ENCODE results near the gene COG1. TPM values are rescaled to one million over a fixed set of nuclear protein-coding genes. Genes with fewer than 3 reads are reported as not detected.

Gene COG1
- total RNA-seq, 1 donor from 2014 or later, result 28.5 TPM

GRCh38 chr17:73226556-73227172, 33.8 kb downstream of the COG1 start:
- intact Hi-C loops (cut with micrococcal nuclease), result loop anchor here (1.0 kb wide), 1 partner anchor 16 kb away; no protein-coding TSS in a partner anchor

DNA sequence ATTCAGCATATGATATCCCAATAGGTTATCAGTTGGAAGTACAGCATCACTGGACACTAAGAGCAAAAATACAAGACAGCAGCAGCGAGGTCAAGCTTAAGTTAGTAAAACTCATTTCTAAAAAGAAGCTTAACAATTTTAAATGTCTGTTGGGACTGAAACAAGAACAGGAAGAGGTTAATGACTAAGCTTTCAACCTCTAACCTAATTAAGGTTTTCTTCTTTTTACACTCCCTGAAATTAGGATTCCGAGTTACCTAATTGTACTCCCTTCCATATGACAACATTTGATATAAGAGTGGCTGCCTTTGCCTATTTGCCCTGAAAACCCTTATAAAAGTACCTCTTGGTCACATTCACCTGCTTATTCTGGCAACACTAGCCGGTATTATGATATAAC, 34.5 kb downstream of the COG1 start:
- intact Hi-C loops (cut with micrococcal nuclease), result loop anchor here (1.0 kb wide), 1 partner anchor 17 kb away; no protein-coding TSS in a partner anchor

DNA sequence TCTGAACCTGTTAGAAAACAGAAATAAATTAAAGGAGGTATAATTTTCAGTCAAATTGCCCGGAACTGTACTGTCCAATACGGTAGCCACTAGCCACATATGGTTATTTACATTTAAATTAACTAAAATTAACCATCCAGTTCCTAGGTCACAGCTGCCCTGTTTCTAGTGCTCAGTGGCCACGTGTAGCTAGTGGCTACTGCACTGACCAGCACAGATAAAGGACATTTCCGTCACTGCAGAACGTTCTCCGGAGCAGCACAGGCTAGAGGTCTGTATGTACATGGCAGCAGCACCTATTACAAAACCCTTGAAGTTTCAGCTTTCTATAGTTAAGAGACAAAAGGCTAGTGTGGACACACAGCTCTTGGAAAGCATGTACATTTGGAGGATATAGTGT, 35.1 kb downstream of the COG1 start:
- intact Hi-C loops (cut with micrococcal nuclease), result loop anchor here (1.0 kb wide), 1 partner anchor 18 kb away; no protein-coding TSS in a partner anchor

GRCh38 chr17:73228748-73229236, 35.9 kb downstream of the COG1 start:
- intact Hi-C loops (cut with micrococcal nuclease), result no loop called here

DNA sequence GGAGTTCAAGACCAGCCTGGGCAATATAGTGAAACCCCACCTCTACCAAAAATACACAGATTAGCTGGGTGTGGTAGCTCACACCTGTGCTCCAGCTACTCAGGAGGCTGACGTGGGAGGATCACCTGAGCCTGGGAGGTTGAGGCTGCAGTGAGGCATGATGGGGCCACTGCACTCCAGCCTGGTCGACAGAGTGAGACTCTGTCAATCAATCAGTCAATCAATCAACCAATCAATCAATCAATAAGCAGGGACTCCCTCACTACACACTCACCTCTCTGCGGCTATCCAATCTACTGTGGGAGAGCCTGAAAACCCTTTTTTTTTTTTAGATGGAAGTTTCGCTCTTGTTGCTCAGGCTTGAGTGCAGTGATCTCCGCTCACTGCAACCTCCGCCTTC, 37.2 kb downstream of the COG1 start:
- intact Hi-C loops (cut with micrococcal nuclease), result loop anchor here (5.0 to 10.0 kb wide), 2 partner anchors 523 to 975 kb away; partner anchors contain the start of gene RPL38

DNA sequence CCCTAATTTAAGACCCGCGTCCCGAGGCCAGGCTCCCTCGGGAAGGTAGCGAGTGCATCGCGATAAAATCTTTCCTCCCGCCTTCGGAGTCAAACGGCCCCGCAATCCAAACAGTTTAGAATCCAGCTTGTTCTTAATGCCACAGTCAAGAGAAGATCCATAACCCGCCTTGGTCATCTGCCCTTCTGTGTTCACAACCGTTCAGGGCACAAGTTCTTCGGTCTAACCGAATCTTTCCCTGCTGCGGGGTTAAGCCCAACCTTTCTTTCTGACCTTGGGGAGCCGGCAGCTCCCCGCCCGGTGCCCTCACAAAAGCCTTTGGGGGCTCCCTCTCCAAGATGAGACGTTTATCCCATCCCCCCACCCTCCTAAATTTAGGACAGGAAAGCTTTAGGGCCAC, 38.5 kb downstream of the COG1 start:
- intact Hi-C loops (cut with micrococcal nuclease), result loop anchor here (5.0 to 10.0 kb wide), 2 partner anchors 524 to 973 kb away; partner anchors contain the start of gene RPL38

GRCh38 chr17:73231841-73232586, 39.2 kb downstream of the COG1 start:
- intact Hi-C loops (cut with micrococcal nuclease), result loop anchor here (1.0 to 10.0 kb wide), 8 partner anchors 22 to 973 kb away; partner anchors contain the start of genes CDC42EP4, COG1, RPL38 and SLC39A11

DNA sequence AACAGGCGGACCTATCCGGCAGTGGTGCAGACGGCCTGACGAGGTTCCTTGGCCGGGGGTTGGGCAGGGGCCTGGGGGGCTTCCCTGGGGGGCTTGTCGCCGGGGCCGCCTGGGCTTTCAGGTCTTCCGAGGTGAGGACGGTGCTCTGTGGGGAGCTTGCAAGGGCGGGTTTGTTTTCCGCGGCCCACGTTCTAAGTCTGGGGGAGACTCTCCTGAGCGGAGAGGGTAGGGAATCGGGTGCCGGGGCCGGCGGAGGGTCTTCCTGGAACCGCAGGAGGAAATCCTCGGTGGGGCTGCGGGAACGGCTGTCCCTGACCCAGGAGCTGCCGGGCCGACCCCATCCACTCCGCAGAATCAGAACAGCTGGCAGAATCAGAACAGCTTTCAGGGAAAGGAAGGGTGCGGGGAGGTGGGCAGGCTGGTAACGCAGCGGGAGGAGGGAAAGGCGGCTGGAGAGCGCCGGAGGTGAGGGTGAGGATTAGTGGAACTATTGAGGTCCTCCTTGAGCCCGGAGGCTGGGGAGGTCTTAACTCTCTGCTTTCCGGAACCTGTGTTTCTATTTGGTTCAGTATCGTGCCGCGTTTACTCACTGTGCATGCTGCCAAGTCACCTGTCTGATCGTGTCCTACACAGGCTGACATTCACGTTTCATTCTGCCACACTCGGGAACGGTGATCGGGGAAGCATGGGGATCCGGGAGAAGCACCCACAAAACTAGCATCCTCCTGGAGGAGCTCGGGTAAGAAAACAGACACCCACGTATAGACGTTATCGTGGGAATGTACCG, 39.9 kb downstream of the COG1 start:
- intact Hi-C loops (cut with micrococcal nuclease), result loop anchor here (1.0 to 10.0 kb wide), 8 partner anchors 22 to 972 kb away; partner anchors contain the start of genes CDC42EP4, COG1, RPL38 and SLC39A11

GRCh38 chr17:73234736-73235135, 41.9 kb downstream of the COG1 start:
- intact Hi-C loops (cut with micrococcal nuclease), result loop anchor here (5.0 to 10.0 kb wide), 2 partner anchors 527 to 970 kb away; partner anchors contain the start of gene RPL38

- intact Hi-C loops (cut with micrococcal nuclease), result loop anchor here (10.0 kb wide), 1 partner anchor 967 kb away; the partner anchor contains the start of gene RPL38
Observed at GRCh38 chr17:73237714-73238113, 44.9 kb downstream of the COG1 start.

DNA sequence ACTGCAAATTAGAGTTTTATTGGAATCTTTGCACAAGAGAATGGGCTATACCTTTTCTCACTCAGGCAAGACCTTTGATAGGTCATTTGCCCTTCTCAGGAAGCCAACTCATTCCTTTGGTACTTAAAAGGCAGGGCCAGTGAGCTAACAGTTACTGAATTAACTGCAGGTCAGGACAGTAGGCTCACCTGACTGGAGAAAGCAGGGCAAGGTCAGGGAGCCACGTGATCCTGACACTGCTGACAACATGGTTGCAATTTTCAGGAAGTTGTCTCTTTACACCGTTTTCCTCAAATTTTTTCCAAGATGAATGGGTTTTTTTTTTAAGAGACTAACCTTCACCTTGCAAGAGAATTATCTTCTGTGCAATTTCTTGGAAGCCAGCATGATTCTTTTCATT, 47.7 kb downstream of the COG1 start:
- intact Hi-C loops (cut with micrococcal nuclease), result no loop called here

DNA sequence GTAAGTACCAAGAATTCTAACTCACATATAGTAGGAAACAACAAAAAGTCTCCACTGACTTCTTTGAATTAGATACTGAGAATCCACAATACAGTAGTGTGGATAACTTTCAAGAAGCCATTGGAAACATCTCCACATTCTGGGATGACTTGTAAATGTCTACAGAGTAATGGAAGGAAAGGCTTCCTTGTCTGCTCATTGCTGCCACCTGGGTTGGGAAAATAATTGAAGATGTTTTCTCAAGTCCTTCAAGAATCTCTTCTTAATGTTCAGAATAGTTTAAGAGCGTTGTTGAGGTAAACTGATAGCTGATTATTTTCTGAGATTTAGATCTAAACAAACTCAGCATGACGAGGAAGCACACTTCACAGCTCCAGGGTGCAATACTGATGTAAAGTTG, 54.9 kb downstream of the COG1 start:
- intact Hi-C loops (cut with micrococcal nuclease), result no loop called here

- intact Hi-C loops (cut with micrococcal nuclease), result no loop called here
Observed at GRCh38 chr17:73248532-73248931, 55.7 kb downstream of the COG1 start.

DNA sequence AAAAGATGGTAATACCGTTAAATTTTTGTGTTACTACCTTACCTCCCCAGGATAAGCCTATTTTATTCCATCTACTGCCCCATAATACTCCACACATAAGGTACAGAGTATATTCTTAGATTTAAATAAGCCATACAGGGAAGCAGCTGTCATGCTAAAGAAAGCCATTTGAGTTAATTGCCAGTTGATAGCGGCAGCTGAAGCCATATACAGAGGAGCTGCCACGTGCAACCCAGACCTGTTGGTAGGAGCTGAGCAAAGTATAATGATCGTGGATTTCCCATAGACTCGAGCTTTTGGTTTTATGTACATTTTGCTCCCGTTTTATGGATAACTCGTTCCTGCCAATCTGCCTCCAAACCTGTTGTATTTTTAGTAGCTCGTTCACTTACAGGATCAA, 56.8 kb downstream of the COG1 start:
- intact Hi-C loops (cut with micrococcal nuclease), result no loop called here

DNA sequence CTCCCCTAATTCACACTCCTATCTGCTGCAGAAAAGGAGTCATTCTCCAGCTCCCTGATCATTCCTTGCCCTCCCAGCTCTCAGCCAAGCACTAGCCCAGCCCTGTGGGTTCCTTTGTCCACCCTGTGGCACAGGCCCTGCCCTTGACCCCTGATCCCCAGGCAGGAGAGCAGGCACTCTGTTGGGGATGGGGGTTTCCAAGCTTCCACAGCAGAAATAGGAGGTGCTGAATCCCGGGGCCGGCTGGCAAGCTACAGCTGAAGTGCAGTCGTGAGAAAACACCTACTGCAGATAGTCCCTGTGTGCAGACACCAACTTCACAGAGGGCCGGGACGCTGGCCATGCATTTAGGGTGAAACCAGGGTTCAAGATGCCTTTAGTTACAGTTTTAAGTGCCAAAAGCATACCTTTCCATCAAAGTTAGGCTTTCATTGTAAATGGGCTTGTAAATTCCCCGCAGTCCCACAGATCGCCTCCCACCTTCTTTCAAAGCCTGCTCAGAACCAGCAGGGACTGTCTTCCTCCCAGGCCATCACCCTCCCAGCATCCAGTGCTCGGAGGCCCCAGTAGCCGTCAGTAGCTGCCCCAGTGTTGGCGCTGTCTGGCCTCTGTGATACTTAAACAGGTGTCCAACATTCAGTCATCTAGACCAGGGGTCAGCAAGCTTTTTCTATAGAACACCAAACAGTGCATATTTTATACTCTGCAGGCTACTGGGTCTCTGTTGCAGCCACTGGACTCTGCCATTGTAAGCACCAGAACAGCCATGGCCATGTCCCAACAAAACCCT, 58.2 kb downstream of the COG1 start:
- intact Hi-C loops (cut with micrococcal nuclease), result no loop called here

- intact Hi-C loops (cut with micrococcal nuclease), result no loop called here
Observed at GRCh38 chr17:73251871-73252270, 59.0 kb downstream of the COG1 start.

GRCh38 chr17:73255671-73256181, 62.9 kb downstream of the COG1 start:
- intact Hi-C loops (cut with micrococcal nuclease), result loop anchor here (1.0 to 2.0 kb wide), 6 partner anchors 56 to 921 kb away; no protein-coding TSS in a partner anchor

- intact Hi-C loops (cut with micrococcal nuclease), result no loop called here
Observed at GRCh38 chr17:73256220-73256619, 63.4 kb downstream of the COG1 start.

- intact Hi-C loops (cut with micrococcal nuclease), result no loop called here
Observed at GRCh38 chr17:73257516-73257915, 64.7 kb downstream of the COG1 start.
